Keratinocyte (primary cell): Measurements from ENCODE around the gene ITIH3. TPM values are rescaled to one million over a fixed set of nuclear protein-coding genes. Genes with fewer than 3 reads are reported as not detected.

ENCODE experiments used
- DNase-seq: peaks from one replicate; pipeline ENCODE4 v3.0.0-alpha.2; 2011; ENCODE audit warnings: low read depth, missing footprints, low spot score
- FAIRE-seq: peaks from 2 replicates; lab custom pipeline; 2011; peaks lifted over from hg19 to GRCh38; lab: Jason Lieb, UNC
- H2AFZ ChIP-seq: 2 replicates; pipeline ENCODE4 v1.6.0; 2012; ENCODE audit warnings: low read length, control low read depth, inconsistent platforms; ENCODE audit not compliant: control insufficient read depth
- H3K27ac ChIP-seq: 2 replicates; pipeline ENCODE4 v1.5.1; 2011; ENCODE audit warnings: low read length; ENCODE audit not compliant: control insufficient read depth, insufficient read depth
- H3K27me3 ChIP-seq: 3 replicates; pipeline ENCODE4 v1.6.0; 2011; ENCODE audit warnings: low read length; ENCODE audit not compliant: control insufficient read depth, insufficient read depth; ENCODE audit errors: extremely low read depth
- H3K36me3 ChIP-seq, 2 experiments: 2 replicates in 1 of 2; 3 replicates in 1 of 2; pipeline ENCODE4 v1.5.1; 2011; ENCODE audit warnings: low read length in 2 of 2, mild to moderate bottlenecking in 1 of 2; ENCODE audit not compliant: control insufficient read depth in 2 of 2, insufficient read depth in 2 of 2; ENCODE audit errors: extremely low read depth in 1 of 2
- H3K4me1 ChIP-seq: 3 replicates; pipeline ENCODE4 v1.5.1; 2011; ENCODE audit warnings: low read length; ENCODE audit not compliant: control insufficient read depth, insufficient read depth; ENCODE audit errors: extremely low read depth
- H3K4me2 ChIP-seq: 3 replicates; pipeline ENCODE4 v1.6.0; 2011; ENCODE audit warnings: low read depth, low read length; ENCODE audit not compliant: control insufficient read depth, insufficient read depth; ENCODE audit errors: extremely low read depth
- H3K4me3 ChIP-seq, 3 experiments: fragments of 200-600 bp in 1 of 3; sonication (generic) in 1 of 3; 2 replicates in 2 of 3; 3 replicates in 1 of 3; pipeline ENCODE4 v1.5.1; 2011 to 2016; ENCODE audit warnings: low read length in 3 of 3, mild to moderate bottlenecking in 3 of 3, control low read depth in 2 of 3, inconsistent platforms in 1 of 3, low read depth in 1 of 3, mixed read lengths in 1 of 3, mixed run types in 1 of 3, moderate library complexity in 1 of 3; ENCODE audit not compliant: control insufficient read depth in 2 of 3, insufficient read depth in 2 of 3; ENCODE audit errors: extremely low read depth in 1 of 3
- H3K79me2 ChIP-seq: 2 replicates; pipeline ENCODE4 v1.6.0; 2012; ENCODE audit warnings: low read length; ENCODE audit not compliant: control insufficient read depth, insufficient read depth
- H3K9ac ChIP-seq: 3 replicates; pipeline ENCODE4 v1.6.0; 2011; ENCODE audit warnings: low read length; ENCODE audit not compliant: control insufficient read depth, insufficient read depth; ENCODE audit errors: extremely low read depth
- H3K9me1 ChIP-seq: 3 replicates; pipeline ENCODE4 v1.6.0; 2011; ENCODE audit warnings: low read length; ENCODE audit not compliant: control insufficient read depth, insufficient read depth; ENCODE audit errors: extremely low read depth
- H3K9me3 ChIP-seq: 2 replicates; pipeline ENCODE4 v1.5.1; 2012; ENCODE audit warnings: low read depth, low read length; ENCODE audit not compliant: control insufficient read depth
- H4K20me1 ChIP-seq: 3 replicates; pipeline ENCODE4 v1.6.0; 2011; ENCODE audit warnings: low read length; ENCODE audit not compliant: control insufficient read depth, insufficient read depth; ENCODE audit errors: extremely low read depth
- CTCF ChIP-seq, 3 experiments: IDR thresholded peaks in 1 of 3; conservative IDR thresholded peaks in 1 of 3; optimal IDR thresholded peaks in 1 of 3; 2 replicates in 2 of 3; 3 replicates in 1 of 3; pipeline versions ENCODE3 to v1.5.1; 2011; ENCODE audit warnings: low read length in 3 of 3, mild to moderate bottlenecking in 3 of 3, moderate library complexity in 2 of 3, control low read depth in 1 of 3, inconsistent platforms in 1 of 3; ENCODE audit not compliant: insufficient read depth in 2 of 3; ENCODE audit errors: extremely low read depth in 1 of 3
- EZH2 ChIP-seq: IDR thresholded peaks from one replicate; pipeline ENCODE4 v1.6.1; 2012; ENCODE audit warnings: inconsistent platforms, mild to moderate bottlenecking, low read length, moderate library complexity
- dilution Hi-C: fragments of 300-500 bp; cut with MboI; formaldehyde crosslinking; loops from one replicate; pipeline ENCODE4 v1.7.0; 2020; ENCODE audit warnings: low sequenced_read_pairs; ENCODE audit not compliant: extremely low pct_ligation_motif_present
- polyA plus RNA-seq, 5 experiments: library from polyadenylated mRNA; depleted of rRNA in 3 of 5; stranded (reverse) in 3 of 5; stranded (forward) in 1 of 5; unstranded in 1 of 5; fragments of >200 nt; gene quantifications; 1 replicate in 1 of 5; 2 replicates in 3 of 5; 3 replicates in 1 of 5; pipeline versions ENCODE4 v1.2.1 to v1.2.3, GENCODE V29; 2011 to 2012; ENCODE audit warnings: missing spikeins in 2 of 5, low read depth in 1 of 5, low replicate concordance in 1 of 5

ITIH3 gene
- polyA plus RNA-seq, 1 donor (not counting 4 experiments of a cell fraction or from before 2014, with no cell fraction given): not detected

GRCh38 chr3:52801839-52802238, 7.2 kb downstream of the ITIH3 start:
- peaks cover 4% of the 10 kb centered on the region for H3K4me1 ChIP-seq
- no peaks in the 10 kb centered on the region for H3K36me3 ChIP-seq
- H3K9me1 ChIP-seq: peaks cover 2% of the 10 kb centered on the region
- no peak overlapping the region for H3K9ac ChIP-seq
- no peak for FAIRE-seq
- H3K9me3 ChIP-seq: no peaks in the 10 kb centered on the region
- no peak overlapping the region for H2AFZ ChIP-seq
- no peaks in the 10 kb centered on the region for H3K79me2 ChIP-seq
- no peak for DNase-seq
- no peak for TF ChIP-seq CTCF (optimal IDR thresholded peaks at IDR 0.05 in 1 of 3, IDR thresholded peaks at IDR 0.05 in 1 of 3, conservative IDR thresholded peaks at IDR 0.05 in 1 of 3; ENCODE audit: extremely low read depth in 1 of 3, insufficient read depth in 2 of 3, low read length in 3 of 3)
- no peak for TF ChIP-seq EZH2
- H3K27ac ChIP-seq: no peak overlapping the region
- dilution Hi-C loops: no loop called here
- no peak overlapping the region for H3K4me2 ChIP-seq
- H4K20me1 ChIP-seq: no peaks in the 10 kb centered on the region
- peaks cover 4% of the 10 kb centered on the region for H3K27me3 ChIP-seq
- no peak overlapping the region for H3K4me3 ChIP-seq

GRCh38 chr3:52805270-52806039, 10.9 kb downstream of the ITIH3 start:
- dilution Hi-C loops: no loop called here
- FAIRE-seq: no peak

More at GRCh38 chr3:52805270-52806039, 10.9 kb downstream of the ITIH3 start:
- Histone ChIP-seq H3K27me3 (peaks cover under 1% of the 10 kb centered on the region), H3K4me3 (no peak overlapping the region), H3K9ac (no peak overlapping the region), H3K79me2 (no peaks in the 10 kb centered on the region), H3K4me1 (no peaks in the 10 kb centered on the region), H3K36me3 (no peaks in the 10 kb centered on the region), H3K27ac (no peak overlapping the region), H3K4me2 (no peak overlapping the region), H2AFZ (no peak overlapping the region), H3K9me3 (no peaks in the 10 kb centered on the region), H4K20me1 (no peaks in the 10 kb centered on the region), H3K9me1 (no peaks in the 10 kb centered on the region)
- TF ChIP-seq EZH2 (no peak), CTCF (optimal IDR thresholded peaks at IDR 0.05 in 1 of 3, IDR thresholded peaks at IDR 0.05 in 1 of 3, conservative IDR thresholded peaks at IDR 0.05 in 1 of 3; ENCODE audit: extremely low read depth in 1 of 3, insufficient read depth in 2 of 3, low read length in 3 of 3) (no peak)
- DNase-seq: no peak
